GM13977 (cell line): ENCODE measurements around the gene LCE2D.
"Not testable (repeated sequence)": the region's sequence is repeated elsewhere in the genome, so short reads cannot be mapped to it uniquely, and the experiment has no call there.

Experiments
- DNase-seq: peaks from one replicate; pipeline ENCODE4 v3.0.0; 2012; ENCODE audit warnings: low spot score
- CTCF ChIP-seq: IDR thresholded peaks from 2 replicates; pipeline ENCODE4 v1.5.1; 2012; ENCODE audit warnings: mild to moderate bottlenecking, control low read depth; ENCODE audit not compliant: insufficient read depth; ENCODE audit errors: extremely low read depth, missing control alignments
- in situ Hi-C: fragments of 300-500 bp; cut with MboI; formaldehyde crosslinking; loops from one replicate; pipeline ENCODE4 v1.12.0; 2022; ENCODE audit warnings: low sequenced_read_pairs, low pct_unique_long_range_greater_than_20kb, mixed read lengths, inconsistent platforms; ENCODE audit not compliant: unreplicated experiment

Gene LCE2D

GRCh38 chr1:152657677-152658076 lies 5.5 kb upstream of the LCE2D start:
- no peak for DNase-seq
- no peak for TF ChIP-seq CTCF
- in situ Hi-C loops, result no loop called here

- DNase-seq, result no peak
- no peak for TF ChIP-seq CTCF
- in situ Hi-C loops, result no loop called here
Measured at GRCh38 chr1:152658649-152659048, 4.5 kb upstream of the LCE2D start.

- in situ Hi-C loops, DNase-seq: not testable (repeated sequence)
Measured at GRCh38 chr1:152666171-152666570, 3.0 kb downstream of the LCE2D start.

GRCh38 chr1:152667648-152668047 lies 4.5 kb downstream of the LCE2D start:
- TF ChIP-seq CTCF, result no peak
- DNase-seq, result no peak
- in situ Hi-C loops, result no loop called here

- in situ Hi-C loops, result no loop called here
- no peak for TF ChIP-seq CTCF
- DNase-seq, result no peak
Measured at GRCh38 chr1:152673016-152673415, 9.8 kb downstream of the LCE2D start.

- in situ Hi-C loops, result not testable (repeated sequence)
Measured at GRCh38 chr1:152674983-152675382, 11.8 kb downstream of the LCE2D start, which contains the start of gene LCE2C. Gene LCE2C, plus strand, starts transcription at chr1:152675279. Its CDS starts 737 bp downstream, at chr1:152676016.

GRCh38 chr1:152679459-152679858 lies 16.3 kb downstream of the LCE2D start:
- in situ Hi-C loops, result no loop called here
- no peak for TF ChIP-seq CTCF
- DNase-seq, result no peak

More at GRCh38 chr1:152674983-152675382, 11.8 kb downstream of the LCE2D start, which contains the start of gene LCE2C:
- not testable (repeated sequence) for DNase-seq

GRCh38 chr1:152681616-152682015 lies 18.4 kb downstream of the LCE2D start:
- TF ChIP-seq CTCF, result no peak
- no peak for DNase-seq
- in situ Hi-C loops, result no loop called here
